VCaP (cell line): ENCODE measurements around the gene GPR139.

ENCODE experiments used
- H3K27ac ChIP-seq: fragments of 450-650 bp; 2 replicates; pipeline ENCODE4 v1.5.1; 2017
- TF ChIP-seq, protein P1 (sequence below): fragments of 450-650 bp; conservative IDR thresholded peaks from 2 replicates; pipeline ENCODE4 v1.5.1; 2017; ENCODE audit warnings: mild to moderate bottlenecking, moderate library complexity

Gene GPR139

DNA sequence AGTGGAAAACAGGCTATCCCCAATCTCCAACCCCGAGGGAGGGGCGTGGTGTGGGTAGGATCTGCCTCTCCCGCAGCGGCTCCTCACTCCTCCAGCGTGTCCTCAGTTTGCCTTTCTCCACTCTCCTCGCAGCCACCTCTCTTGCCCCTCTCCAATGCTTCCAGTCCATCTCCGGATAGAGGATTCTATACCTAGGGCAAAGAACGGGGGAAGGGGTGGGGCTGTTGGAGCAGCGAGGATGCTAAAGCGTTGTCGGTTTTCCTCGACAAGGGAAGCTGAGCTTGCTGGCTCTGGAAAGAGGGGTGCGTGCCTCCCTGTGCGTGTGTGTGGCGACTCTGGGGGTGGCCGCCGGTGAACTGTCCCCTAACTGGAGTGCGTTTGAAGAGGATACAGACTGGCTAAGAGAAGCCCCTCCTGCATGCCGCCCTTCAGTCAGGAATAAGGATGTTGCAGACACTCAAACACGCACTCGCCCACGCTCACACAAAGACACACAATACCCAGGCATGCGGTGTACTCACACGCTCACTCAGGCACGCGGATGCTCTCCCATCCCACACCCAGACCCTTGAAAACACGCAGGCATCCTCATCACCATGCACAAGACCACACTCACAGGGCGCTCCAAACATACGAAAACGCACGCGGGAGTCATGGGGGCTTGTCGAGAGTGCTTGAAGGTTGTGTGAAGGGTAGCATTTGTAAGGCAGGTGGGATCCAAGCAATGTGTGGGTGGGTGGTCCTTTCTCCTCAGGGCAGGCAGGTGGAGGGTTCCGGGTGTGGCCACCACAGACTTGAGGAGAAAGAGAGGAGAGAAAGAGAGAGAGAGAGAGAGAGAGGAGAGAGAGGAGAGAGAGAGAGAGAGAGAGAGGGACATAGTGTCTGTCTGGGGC is 655 bp upstream of the GPR139 start:
- no peak overlapping the region for H3K27ac ChIP-seq
- TF ChIP-seq, protein P1, sequence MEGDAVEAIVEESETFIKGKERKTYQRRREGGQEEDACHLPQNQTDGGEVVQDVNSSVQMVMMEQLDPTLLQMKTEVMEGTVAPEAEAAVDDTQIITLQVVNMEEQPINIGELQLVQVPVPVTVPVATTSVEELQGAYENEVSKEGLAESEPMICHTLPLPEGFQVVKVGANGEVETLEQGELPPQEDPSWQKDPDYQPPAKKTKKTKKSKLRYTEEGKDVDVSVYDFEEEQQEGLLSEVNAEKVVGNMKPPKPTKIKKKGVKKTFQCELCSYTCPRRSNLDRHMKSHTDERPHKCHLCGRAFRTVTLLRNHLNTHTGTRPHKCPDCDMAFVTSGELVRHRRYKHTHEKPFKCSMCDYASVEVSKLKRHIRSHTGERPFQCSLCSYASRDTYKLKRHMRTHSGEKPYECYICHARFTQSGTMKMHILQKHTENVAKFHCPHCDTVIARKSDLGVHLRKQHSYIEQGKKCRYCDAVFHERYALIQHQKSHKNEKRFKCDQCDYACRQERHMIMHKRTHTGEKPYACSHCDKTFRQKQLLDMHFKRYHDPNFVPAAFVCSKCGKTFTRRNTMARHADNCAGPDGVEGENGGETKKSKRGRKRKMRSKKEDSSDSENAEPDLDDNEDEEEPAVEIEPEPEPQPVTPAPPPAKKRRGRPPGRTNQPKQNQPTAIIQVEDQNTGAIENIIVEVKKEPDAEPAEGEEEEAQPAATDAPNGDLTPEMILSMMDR, result no peak

DNA sequence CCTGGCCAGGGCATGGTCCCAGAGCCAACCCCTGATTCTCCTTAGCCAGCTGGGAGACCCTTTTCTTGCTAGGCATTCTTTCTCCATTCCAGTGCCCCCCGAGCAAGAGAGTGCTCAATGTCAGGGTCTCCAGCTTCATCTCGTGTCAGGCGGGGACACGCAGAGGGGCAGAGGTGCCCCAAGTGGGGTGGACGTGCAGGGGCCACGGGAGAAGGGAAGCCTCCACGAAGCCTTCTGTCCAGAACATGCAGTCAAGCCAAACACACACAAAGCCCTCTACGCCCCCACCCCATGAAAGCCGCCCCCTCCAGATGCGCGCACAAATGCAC is 852 bp downstream of the GPR139 start:
- H3K27ac ChIP-seq, result no peak overlapping the region
- TF ChIP-seq, protein P1, result no peak

DNA sequence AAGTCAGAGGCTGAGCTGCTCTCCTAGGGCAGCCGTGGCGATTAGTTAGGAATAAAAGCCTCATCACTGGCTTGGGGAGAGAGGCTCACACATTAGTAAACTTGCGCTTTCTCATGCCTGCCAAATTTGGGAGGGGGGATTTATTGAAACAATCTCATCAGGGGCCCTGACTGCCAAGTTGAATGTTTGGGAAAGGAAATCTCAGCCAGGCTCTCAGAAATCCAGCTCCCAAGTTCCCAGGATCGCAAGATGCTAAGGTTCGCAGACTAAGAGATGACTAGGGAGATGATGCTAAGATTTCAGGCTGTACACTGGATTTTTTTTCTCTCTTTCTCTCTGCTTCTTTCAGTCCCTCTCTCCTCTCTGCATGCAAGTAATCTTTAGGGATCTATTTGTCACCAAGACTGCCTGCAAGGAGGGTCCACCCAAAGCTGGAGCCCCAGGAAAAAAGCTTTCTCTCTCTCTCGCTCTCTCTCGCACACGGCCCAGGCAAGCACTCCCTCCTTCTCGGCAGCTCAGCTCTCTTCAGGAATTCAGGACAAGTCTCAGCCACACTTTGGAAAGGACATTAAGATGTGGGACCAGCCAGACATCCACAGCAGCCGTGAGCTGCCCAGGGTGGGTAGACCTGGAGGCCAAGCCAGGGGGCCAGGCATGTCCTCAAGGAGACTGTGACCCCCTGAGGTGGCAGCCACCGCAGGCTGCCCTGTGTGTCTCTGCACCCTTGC is 1.4 kb downstream of the GPR139 start:
- TF ChIP-seq, protein P1, result no peak
- no peak overlapping the region for H3K27ac ChIP-seq

DNA sequence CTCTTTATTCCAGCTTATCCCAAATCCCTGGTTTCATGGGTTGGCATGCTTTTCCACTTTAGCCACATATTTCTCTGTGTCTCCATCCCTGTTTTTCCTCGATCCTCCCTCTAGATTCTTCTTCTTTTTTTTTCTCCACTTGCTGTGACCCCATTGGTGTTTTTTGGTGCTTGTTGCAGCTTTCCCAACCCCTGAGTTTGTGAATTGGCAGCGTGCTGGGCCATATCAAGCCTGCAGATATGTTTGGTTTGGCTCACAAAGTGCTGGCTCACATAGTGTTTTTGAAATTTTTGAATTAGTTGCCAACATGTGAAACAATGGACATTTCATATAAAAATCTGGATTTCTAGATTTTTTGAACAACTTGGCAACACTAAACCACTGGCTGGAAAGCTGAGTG is 8.8 kb downstream of the GPR139 start:
- no peak overlapping the region for H3K27ac ChIP-seq
- TF ChIP-seq, protein P1, result no peak

DNA sequence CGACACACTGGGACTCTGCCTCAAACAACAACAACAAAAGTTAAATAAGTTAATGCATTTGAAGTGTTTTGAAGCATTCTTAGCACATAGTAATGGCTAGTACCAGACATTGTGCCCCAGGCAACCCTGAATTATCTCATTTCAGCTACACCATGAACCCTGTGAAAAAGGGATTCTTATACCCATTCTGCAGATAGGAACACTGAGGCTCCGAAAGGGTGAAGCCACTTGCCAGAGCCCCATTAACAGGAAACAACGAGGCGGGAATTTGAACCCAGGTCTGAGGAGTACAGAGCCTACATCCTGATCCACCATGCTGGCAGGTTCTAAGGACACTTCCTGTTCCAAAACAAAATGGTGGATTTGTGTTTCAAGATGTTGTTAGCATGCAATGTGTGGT is 9.2 kb downstream of the GPR139 start:
- no peak overlapping the region for H3K27ac ChIP-seq
- TF ChIP-seq, protein P1, result no peak

DNA sequence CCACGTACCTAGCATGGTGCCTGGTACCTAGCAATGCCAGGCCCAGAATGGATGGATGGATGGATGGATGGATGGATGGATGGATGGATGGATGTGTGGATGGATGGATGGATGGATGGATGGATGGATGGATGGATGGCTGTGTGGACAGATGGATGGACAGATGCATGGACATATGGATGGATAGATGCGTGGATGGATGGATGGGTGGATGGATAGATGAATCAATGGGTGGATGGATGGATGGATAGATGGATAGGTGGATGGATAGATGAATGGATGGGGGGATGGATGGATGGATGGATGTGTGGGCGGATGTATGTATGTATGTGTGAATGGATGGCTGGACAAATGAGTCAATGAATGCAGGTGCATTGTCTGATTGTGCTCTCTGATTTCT is 12.6 kb downstream of the GPR139 start:
- TF ChIP-seq, protein P1, result no peak
- H3K27ac ChIP-seq, result no peak overlapping the region

DNA sequence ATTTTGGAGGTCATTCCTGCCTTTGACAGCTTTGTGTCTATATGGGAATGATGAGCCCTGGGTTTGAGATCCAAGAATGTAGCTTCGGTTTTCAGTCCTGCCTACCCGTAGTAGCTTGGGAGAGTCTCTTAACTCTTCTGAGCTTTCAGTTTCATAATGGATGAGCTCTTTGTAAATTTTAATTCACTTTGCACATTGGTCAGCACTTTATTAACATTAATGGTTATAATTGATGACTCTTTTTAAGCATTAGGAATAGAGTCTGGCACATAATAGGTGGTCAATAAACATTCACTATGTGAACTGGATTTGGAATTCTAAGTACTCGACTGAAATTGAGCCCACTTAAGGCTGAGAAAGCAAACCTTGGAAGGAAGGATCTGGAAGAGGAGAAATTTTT is 17.3 kb downstream of the GPR139 start:
- H3K27ac ChIP-seq, result no peak overlapping the region
- TF ChIP-seq, protein P1, result no peak
